A673 (cell line): ENCODE data around the gene BUD23. TPM values are rescaled to one million over a fixed set of nuclear protein-coding genes. Genes with fewer than 3 reads are reported as not detected.

ENCODE experiments used
- BruUV-seq: library from RNA; stranded (reverse); fragments of 400-500 nt; replicated peaks from 2 replicates; lab custom pipeline; 2021; lab: Mats Ljungman, UMichigan
- CTCF ChIA-PET: fragments of 300-600 bp; sonication (Branson Sonifier 250); formaldehyde crosslinking; loops from one replicate; lab custom pipeline; 2022; ENCODE audit warnings: antibody characterized with exemption; lab: Charles Lee
- POLR2A ChIA-PET: fragments of 300-600 bp; sonication (Branson Sonifier 250); formaldehyde crosslinking; loops from one replicate; lab custom pipeline; 2022; ENCODE audit warnings: antibody characterized with exemption; ENCODE audit not compliant: low non-redundant PET; lab: Charles Lee
- DNase-seq: peaks from one replicate; pipeline ENCODE4 v3.0.0-alpha.2; 2015; ENCODE audit warnings: low spot score
- H3K27ac ChIP-seq: fragments of 200-600 bp; sonication (generic); 2 replicates; pipeline ENCODE4 v1.5.1; 2016; ENCODE audit warnings: mixed run types, low read depth, mild to moderate bottlenecking, mixed read lengths, antibody characterized with exemption, low read length; ENCODE audit not compliant: poor library complexity, severe bottlenecking
- H3K27me3 ChIP-seq: fragments of 200-600 bp; sonication (generic); replicated peaks from 2 replicates; pipeline ENCODE4 v1.6.1; 2017; ENCODE audit warnings: mixed run types, low read depth, mild to moderate bottlenecking, mixed read lengths, antibody characterized with exemption, low read length; ENCODE audit not compliant: insufficient read depth, poor library complexity
- H3K36me3 ChIP-seq: fragments of 200-600 bp; sonication (generic); 2 replicates; pipeline ENCODE4 v1.6.1; 2016; ENCODE audit warnings: mixed run types, mild to moderate bottlenecking, mixed read lengths, antibody characterized with exemption, low read length; ENCODE audit not compliant: insufficient read depth, poor library complexity, severe bottlenecking
- H3K4me1 ChIP-seq: fragments of 200-600 bp; sonication (generic); 2 replicates; pipeline ENCODE4 v1.6.1; 2017; ENCODE audit warnings: mixed run types, mild to moderate bottlenecking, mixed read lengths, antibody characterized with exemption, low read length; ENCODE audit not compliant: insufficient read depth, poor library complexity, severe bottlenecking
- H3K4me3 ChIP-seq: fragments of 200-600 bp; sonication (generic); 2 replicates; pipeline ENCODE4 v1.5.1; 2016; ENCODE audit warnings: low read depth, mixed run types, mild to moderate bottlenecking, mixed read lengths, low read length; ENCODE audit not compliant: poor library complexity, severe bottlenecking
- H3K9me3 ChIP-seq: fragments of 200-600 bp; sonication (generic); 2 replicates; pipeline ENCODE4 v1.6.1; 2016; ENCODE audit warnings: mixed run types, low read depth, mild to moderate bottlenecking, mixed read lengths, antibody characterized with exemption, low read length; ENCODE audit not compliant: poor library complexity, severe bottlenecking
- CTCF ChIP-seq: fragments of 300-800, 200-600 bp; sonication (generic); conservative IDR thresholded peaks from 2 replicates; pipeline ENCODE4 v1.5.1; 2017; ENCODE audit warnings: low read depth, mild to moderate bottlenecking, antibody characterized with exemption, low read length, moderate library complexity, mixed read lengths
- EZH2 ChIP-seq: fragments of 200-600 bp; sonication (generic); IDR thresholded peaks from 2 replicates; pipeline ENCODE4 v1.6.1; 2017; ENCODE audit warnings: borderline replicate concordance, low read depth, mild to moderate bottlenecking, mixed read lengths, antibody characterized with exemption, low read length; ENCODE audit not compliant: poor library complexity, severe bottlenecking
- intact Hi-C: fragments of 100-400 bp; cut with micrococcal nuclease; formaldehyde crosslinking; loops from one replicate; pipeline ENCODE4 v1.10.0; 2022; ENCODE audit not compliant: unreplicated experiment
- total RNA-seq: library from RNA; stranded (reverse); gene quantifications from 2 replicates; pipeline ENCODE4 v1.2.3, GENCODE V29; 2021

BUD23 gene
- total RNA-seq, 1 experiment from 2014 or later = 133 TPM

GRCh38 chr7:73645643-73646174, 37.7 kb upstream of the BUD23 start:
- Histone ChIP-seq H3K4me3 (no peak overlapping the region), H3K9me3 (no peaks in the 10 kb centered on the region), H3K36me3 (no peaks in the 10 kb centered on the region), H3K4me1 (peaks cover 10% of the 10 kb centered on the region), H3K27me3 (peaks cover 8% of the 10 kb centered on the region), H3K27ac (no peak overlapping the region)
- BruUV-seq = no TSS peak
- TF ChIP-seq EZH2 (no peak), CTCF (no peak)
- POLR2A ChIA-PET = interaction anchor here (0.5 kb wide), 1 partner anchor 10 kb away, joined by 3 read pairs; no protein-coding TSS in a partner anchor
- DNase-seq = no peak
- CTCF ChIA-PET = interaction anchor here (1.1 kb wide), 2 partner anchors 80 kb away, joined by 3 to 10 read pairs; no protein-coding TSS in a partner anchor
- intact Hi-C loops = no loop called here

- H3K27me3 ChIP-seq = peaks cover 8% of the 10 kb centered on the region
- peak overlapping the region; percentile 62 for H3K4me3 ChIP-seq
- no peaks in the 10 kb centered on the region for H3K36me3 ChIP-seq
- peaks cover 10% of the 10 kb centered on the region for H3K4me1 ChIP-seq
- TF ChIP-seq EZH2 (no peak), CTCF (no peak)
- no peaks in the 10 kb centered on the region for H3K9me3 ChIP-seq
- BruUV-seq = no TSS peak
- H3K27ac ChIP-seq = no peak overlapping the region
- ChIA-PET POLR2A (no interaction called here), CTCF (interaction anchor here (1.1 kb wide), 1 partner anchor 79 kb away, joined by 10 read pairs; no protein-coding TSS in a partner anchor)
- no peak for DNase-seq
- intact Hi-C loops = no loop called here
Measured at GRCh38 chr7:73646785-73647724, 36.3 kb upstream of the BUD23 start.

GRCh38 chr7:73647725-73648592, 35.4 kb upstream of the BUD23 start:
- H3K4me1 ChIP-seq = peaks cover 10% of the 10 kb centered on the region
- H3K9me3 ChIP-seq = no peaks in the 10 kb centered on the region
- peaks cover 8% of the 10 kb centered on the region for H3K27me3 ChIP-seq
- H3K4me3 ChIP-seq = peak overlapping the region; percentile 62
- POLR2A ChIA-PET = no interaction called here
- no peaks in the 10 kb centered on the region for H3K36me3 ChIP-seq
- no peak for DNase-seq
- CTCF ChIA-PET = no interaction called here
- BruUV-seq = no TSS peak
- H3K27ac ChIP-seq = no peak overlapping the region
- intact Hi-C loops = loop anchor here (1.0 kb wide), 1 partner anchor 12 kb away; no protein-coding TSS in a partner anchor
- TF ChIP-seq EZH2 (no peak), CTCF (peak; percentile 16; the same call in 1 of the 2 replicates)
